Keratinocyte (primary cell): ENCODE measurements around the gene UBE2D1. TPM values are rescaled to one million over a fixed set of nuclear protein-coding genes. Genes with fewer than 3 reads are reported as not detected.

Experiments used
- DNase-seq: peaks from one replicate; pipeline ENCODE4 v3.0.0-alpha.2; 2011; ENCODE audit warnings: low read depth, missing footprints, low spot score
- FAIRE-seq: peaks from 2 replicates; lab custom pipeline; 2011; peaks lifted over from hg19 to GRCh38; lab: Jason Lieb, UNC
- H2AFZ ChIP-seq: 2 replicates; pipeline ENCODE4 v1.6.0; 2012; ENCODE audit warnings: low read length, control low read depth, inconsistent platforms; ENCODE audit not compliant: control insufficient read depth
- H3K27ac ChIP-seq: 2 replicates; pipeline ENCODE4 v1.5.1; 2011; ENCODE audit warnings: low read length; ENCODE audit not compliant: control insufficient read depth, insufficient read depth
- H3K27me3 ChIP-seq: 3 replicates; pipeline ENCODE4 v1.6.0; 2011; ENCODE audit warnings: low read length; ENCODE audit not compliant: control insufficient read depth, insufficient read depth; ENCODE audit errors: extremely low read depth
- H3K36me3 ChIP-seq, 2 experiments: 2 replicates in 1 of 2; 3 replicates in 1 of 2; pipeline ENCODE4 v1.5.1; 2011; ENCODE audit warnings: low read length in 2 of 2, mild to moderate bottlenecking in 1 of 2; ENCODE audit not compliant: control insufficient read depth in 2 of 2, insufficient read depth in 2 of 2; ENCODE audit errors: extremely low read depth in 1 of 2
- H3K4me1 ChIP-seq: 3 replicates; pipeline ENCODE4 v1.5.1; 2011; ENCODE audit warnings: low read length; ENCODE audit not compliant: control insufficient read depth, insufficient read depth; ENCODE audit errors: extremely low read depth
- H3K4me2 ChIP-seq: 3 replicates; pipeline ENCODE4 v1.6.0; 2011; ENCODE audit warnings: low read depth, low read length; ENCODE audit not compliant: control insufficient read depth, insufficient read depth; ENCODE audit errors: extremely low read depth
- H3K4me3 ChIP-seq, 3 experiments: fragments of 200-600 bp in 1 of 3; sonication (generic) in 1 of 3; 2 replicates in 2 of 3; 3 replicates in 1 of 3; pipeline ENCODE4 v1.5.1; 2011 to 2016; ENCODE audit warnings: low read length in 3 of 3, mild to moderate bottlenecking in 3 of 3, control low read depth in 2 of 3, inconsistent platforms in 1 of 3, low read depth in 1 of 3, mixed read lengths in 1 of 3, mixed run types in 1 of 3, moderate library complexity in 1 of 3; ENCODE audit not compliant: control insufficient read depth in 2 of 3, insufficient read depth in 2 of 3; ENCODE audit errors: extremely low read depth in 1 of 3
- H3K79me2 ChIP-seq: 2 replicates; pipeline ENCODE4 v1.6.0; 2012; ENCODE audit warnings: low read length; ENCODE audit not compliant: control insufficient read depth, insufficient read depth
- H3K9ac ChIP-seq: 3 replicates; pipeline ENCODE4 v1.6.0; 2011; ENCODE audit warnings: low read length; ENCODE audit not compliant: control insufficient read depth, insufficient read depth; ENCODE audit errors: extremely low read depth
- H3K9me1 ChIP-seq: 3 replicates; pipeline ENCODE4 v1.6.0; 2011; ENCODE audit warnings: low read length; ENCODE audit not compliant: control insufficient read depth, insufficient read depth; ENCODE audit errors: extremely low read depth
- H3K9me3 ChIP-seq: 2 replicates; pipeline ENCODE4 v1.5.1; 2012; ENCODE audit warnings: low read depth, low read length; ENCODE audit not compliant: control insufficient read depth
- H4K20me1 ChIP-seq: 3 replicates; pipeline ENCODE4 v1.6.0; 2011; ENCODE audit warnings: low read length; ENCODE audit not compliant: control insufficient read depth, insufficient read depth; ENCODE audit errors: extremely low read depth
- CTCF ChIP-seq, 3 experiments: IDR thresholded peaks in 1 of 3; conservative IDR thresholded peaks in 1 of 3; optimal IDR thresholded peaks in 1 of 3; 2 replicates in 2 of 3; 3 replicates in 1 of 3; pipeline versions ENCODE3 to v1.5.1; 2011; ENCODE audit warnings: low read length in 3 of 3, mild to moderate bottlenecking in 3 of 3, moderate library complexity in 2 of 3, control low read depth in 1 of 3, inconsistent platforms in 1 of 3; ENCODE audit not compliant: insufficient read depth in 2 of 3; ENCODE audit errors: extremely low read depth in 1 of 3
- EZH2 ChIP-seq: IDR thresholded peaks from one replicate; pipeline ENCODE4 v1.6.1; 2012; ENCODE audit warnings: inconsistent platforms, mild to moderate bottlenecking, low read length, moderate library complexity
- dilution Hi-C: fragments of 300-500 bp; cut with MboI; formaldehyde crosslinking; loops from one replicate; pipeline ENCODE4 v1.7.0; 2020; ENCODE audit warnings: low sequenced_read_pairs; ENCODE audit not compliant: extremely low pct_ligation_motif_present
- polyA plus RNA-seq, 5 experiments: library from polyadenylated mRNA; depleted of rRNA in 3 of 5; stranded (reverse) in 3 of 5; stranded (forward) in 1 of 5; unstranded in 1 of 5; fragments of >200 nt; gene quantifications; 1 replicate in 1 of 5; 2 replicates in 3 of 5; 3 replicates in 1 of 5; pipeline versions ENCODE4 v1.2.1 to v1.2.3, GENCODE V29; 2011 to 2012; ENCODE audit warnings: missing spikeins in 2 of 5, low read depth in 1 of 5, low replicate concordance in 1 of 5

UBE2D1 gene
- polyA plus RNA-seq, 1 donor (not counting 4 experiments of a cell fraction or from before 2014, with no cell fraction given): 25.4 TPM

GRCh38 chr10:58319599-58319998, 15.2 kb upstream of the UBE2D1 start:
- H3K9me1 ChIP-seq: no peaks in the 10 kb centered on the region
- H2AFZ ChIP-seq: no peak overlapping the region
- no peak for TF ChIP-seq CTCF (optimal IDR thresholded peaks at IDR 0.05 in 1 of 3, IDR thresholded peaks at IDR 0.05 in 1 of 3, conservative IDR thresholded peaks at IDR 0.05 in 1 of 3; ENCODE audit: extremely low read depth in 1 of 3, insufficient read depth in 2 of 3, low read length in 3 of 3)
- no peak for TF ChIP-seq EZH2
- H4K20me1 ChIP-seq: no peaks in the 10 kb centered on the region
- no peak overlapping the region for H3K4me3 ChIP-seq
- H3K79me2 ChIP-seq: no peaks in the 10 kb centered on the region
- no peaks in the 10 kb centered on the region for H3K36me3 ChIP-seq
- H3K27ac ChIP-seq: no peak overlapping the region
- dilution Hi-C loops: no loop called here
- H3K27me3 ChIP-seq: no peaks in the 10 kb centered on the region
- H3K9ac ChIP-seq: no peak overlapping the region
- FAIRE-seq (no peak), DNase-seq (no peak)
- no peaks in the 10 kb centered on the region for H3K9me3 ChIP-seq
- no peaks in the 10 kb centered on the region for H3K4me1 ChIP-seq
- no peak overlapping the region for H3K4me2 ChIP-seq

- DNase-seq: no peak
- dilution Hi-C loops: no loop called here
- H4K20me1 ChIP-seq: no peaks in the 10 kb centered on the region
Observed at GRCh38 chr10:58320351-58321049, 14.3 kb upstream of the UBE2D1 start.

More at GRCh38 chr10:58320351-58321049, 14.3 kb upstream of the UBE2D1 start:
- Histone ChIP-seq H3K27ac (no peak overlapping the region), H3K9ac (no peak overlapping the region), H3K79me2 (no peaks in the 10 kb centered on the region), H2AFZ (no peak overlapping the region), H3K4me3 (no peak overlapping the region), H3K4me2 (no peak overlapping the region), H3K36me3 (no peaks in the 10 kb centered on the region), H3K9me3 (no peaks in the 10 kb centered on the region), H3K4me1 (no peaks in the 10 kb centered on the region), H3K27me3 (no peaks in the 10 kb centered on the region), H3K9me1 (no peaks in the 10 kb centered on the region)
- no peak for TF ChIP-seq EZH2
- TF ChIP-seq CTCF (optimal IDR thresholded peaks at IDR 0.05 in 1 of 3, IDR thresholded peaks at IDR 0.05 in 1 of 3, conservative IDR thresholded peaks at IDR 0.05 in 1 of 3; ENCODE audit: extremely low read depth in 1 of 3, insufficient read depth in 2 of 3, low read length in 3 of 3): no peak
- no peak for FAIRE-seq
